K562 (cell line): ENCODE results near the gene RAB5A. TPM values are rescaled to one million over a fixed set of nuclear protein-coding genes. Genes with fewer than 3 reads are reported as not detected.

ENCODE experiments used
- CBX3 ChIP-seq, 2 experiments: IDR thresholded peaks; 1 replicate in 1 of 2; 2 replicates in 1 of 2; pipeline ENCODE4 v1.6.1; 2012; ENCODE audit warnings: inconsistent platforms in 2 of 2, low read length in 2 of 2, borderline replicate concordance in 1 of 2, control low read depth in 1 of 2
- CCNT2 ChIP-seq: IDR thresholded peaks from 2 replicates; pipeline ENCODE4 v1.6.1; 2011; ENCODE audit warnings: borderline replicate concordance, low read depth, mild to moderate bottlenecking, moderate library complexity, mixed read lengths, low read length; ENCODE audit not compliant: insufficient read length; ENCODE audit errors: extremely low read depth
- CLOCK ChIP-seq: fragments of 250-450 bp; sonication (Bioruptor Pico); IDR thresholded peaks from 2 replicates; pipeline ENCODE4 v1.4.0; 2020; ENCODE audit warnings: mild to moderate bottlenecking, moderate library complexity, borderline replicate concordance
- DEAF1 ChIP-seq: fragments of 450-650 bp; formaldehyde crosslinking; IDR thresholded peaks from 2 replicates; pipeline ENCODE4 v1.4.0; 2020; ENCODE audit warnings: mild to moderate bottlenecking, moderate library complexity
- DNMT1 ChIP-seq: fragments of 450-650 bp; IDR thresholded peaks from 2 replicates; pipeline ENCODE4 v1.6.1; 2016; ENCODE audit warnings: antibody characterized with exemption, mild to moderate bottlenecking
- EP400 ChIP-seq: fragments of 450-650 bp; IDR thresholded peaks from 2 replicates; pipeline ENCODE4 v1.6.1; 2017; ENCODE audit warnings: antibody characterized with exemption, mild to moderate bottlenecking, moderate library complexity
- GATAD2A ChIP-seq: fragments of 450-650 bp; IDR thresholded peaks from 2 replicates; pipeline ENCODE4 v1.6.1; 2017
- GTF2B ChIP-seq: IDR thresholded peaks from 2 replicates; pipeline ENCODE4 v1.6.1; 2011; ENCODE audit not compliant: insufficient read length; ENCODE audit errors: extremely low read depth
- HDGF ChIP-seq: fragments of 450-650 bp; IDR thresholded peaks from 2 replicates; pipeline ENCODE4 v1.6.1; 2016
- PRMT5 ChIP-seq: sonication (generic); formaldehyde crosslinking; IDR thresholded peaks from 2 replicates; pipeline ENCODE4 v1.5.0; 2020; ENCODE audit warnings: missing genetic modification reagents
- SPI1 ChIP-seq: IDR thresholded peaks from 2 replicates; pipeline ENCODE4 v1.6.1; 2011; ENCODE audit warnings: low read depth, low read length, control low read depth, borderline replicate concordance
- TSC22D4 ChIP-seq: fragments of 450-650 bp; IDR thresholded peaks from 2 replicates; pipeline ENCODE4 v1.6.1; 2016; ENCODE audit warnings: missing genetic modification characterization, missing biosample characterization, control low read depth
- U2AF1 ChIP-seq: fragments of 200-400 bp; formaldehyde crosslinking; optimal IDR thresholded peaks from 2 replicates; pipeline ENCODE3; 2017; ENCODE audit warnings: mild to moderate bottlenecking, low read depth, low read length, moderate library complexity
- VEZF1 ChIP-seq: fragments of 200-800 bp; sonication (Bioruptor generic); IDR thresholded peaks from 2 replicates; pipeline ENCODE4 v1.6.1; 2017; ENCODE audit warnings: missing genetic modification characterization, missing compliant biosample characterization
- ZBTB2 ChIP-seq: fragments of 450-650 bp; IDR thresholded peaks from 2 replicates; pipeline ENCODE4 v1.6.1; 2016; ENCODE audit warnings: antibody characterized with exemption
- ZC3H4 ChIP-seq: sonication (generic); formaldehyde crosslinking; IDR thresholded peaks from 2 replicates; pipeline ENCODE4 v1.9.0; 2021; ENCODE audit warnings: missing genetic modification reagents, borderline replicate concordance
- ZNF41 ChIP-seq: fragments of 250-450 bp; sonication (Bioruptor Pico); conservative IDR thresholded peaks from 2 replicates; pipeline ENCODE4 v1.4.0; 2020; ENCODE audit warnings: mild to moderate bottlenecking
- ZNF740 ChIP-seq, 3 experiments: fragments of 200-800 bp in 1 of 3; sonication (Bioruptor generic) in 1 of 3; sonication (generic) in 1 of 3; formaldehyde crosslinking in 1 of 3; IDR thresholded peaks; 2 replicates each; pipeline versions ENCODE4 v1.6.1 to v1.8.0; 2016 to 2022; ENCODE audit warnings: mild to moderate bottlenecking in 2 of 3, missing compliant biosample characterization in 2 of 3, missing genetic modification characterization in 2 of 3, missing genetic modification reagents in 1 of 3
- ZNF76 ChIP-seq: fragments of 250-450 bp; sonication (Bioruptor Pico); IDR thresholded peaks from 2 replicates; pipeline ENCODE4 v1.4.0; 2020; ENCODE audit warnings: mild to moderate bottlenecking, moderate library complexity, borderline replicate concordance
- polyA plus RNA-seq, 8 experiments: library from polyadenylated mRNA; depleted of rRNA in 4 of 8; stranded (reverse) in 5 of 8; unstranded in 3 of 8; fragments of >200 nt; fragmentation: Nextera tagmentation in 2 of 8; fragmentation: Illumina TruSeq in 1 of 8; extraction: Ambion mirVana in 2 of 8; extraction: Trizol in 1 of 8; gene quantifications; 2 replicates each; pipeline versions ENCODE4 v1.2.1 to v1.2.3, GENCODE V29; 2011 to 2014; ENCODE audit warnings: inconsistent platforms in 1 of 8, missing spikeins in 1 of 8
- total RNA-seq, 7 experiments: library from RNA; depleted of rRNA in 6 of 7; stranded (reverse); fragments of >200 nt in 6 of 7; fragmentation: Illumina TruSeq in 2 of 7; extraction: Trizol in 2 of 7; gene quantifications; 2 replicates each; pipeline versions ENCODE4 v1.2.1 to v1.2.3, GENCODE V29; 2011 to 2021; ENCODE audit warnings: low replicate concordance in 1 of 7

RAB5A gene
- total and polyA plus RNA-seq, 9 of the 15 experiments (the other 6 are each of a cell fraction or from before 2014, with no cell fraction given): 28.3 to 64.2 (median 49.0) TPM

GRCh38 chr3:19931180-19931692, 15.7 kb upstream of the RAB5A start (continued):
- no peak for TF ChIP-seq CLOCK (CRISPR knock-in tag)
- no peak for TF ChIP-seq CBX3 (IDR thresholded peaks at IDR 0.05; ENCODE audit: borderline replicate concordance in 1 of 2, low read length in 2 of 2)
- TF ChIP-seq ZNF76 (CRISPR knock-in tag): no peak
- no peak for TF ChIP-seq DEAF1 (CRISPR knock-in tag)
- TF ChIP-seq PRMT5 (CRISPR knock-in tag): no peak
- TF ChIP-seq GATAD2A: peak; percentile 48; the same call in 1 of the 2 replicates
- TF ChIP-seq ZC3H4 (CRISPR knock-in tag): no peak
- TF ChIP-seq SPI1: peak; percentile 77; the same call in 1 of the 2 replicates
- TF ChIP-seq CCNT2: peak; percentile 50
- TF ChIP-seq ZBTB2: no peak
- no peak for TF ChIP-seq ZNF41 (CRISPR knock-in tag)
- TF ChIP-seq VEZF1 (CRISPR knock-in tag): no peak
- no peak for TF ChIP-seq EP400
- TF ChIP-seq HDGF: no peak
- TF ChIP-seq ZNF740 (CRISPR knock-in tag; IDR thresholded peaks at IDR 0.05): no peak
- peak in 1 of 2 experiments; percentile 19; a peak in 1 of 4 replicates for TF ChIP-seq ZNF740 (tag; IDR thresholded peaks at IDR 0.05)
- TF ChIP-seq U2AF1: no peak
- TF ChIP-seq GTF2B: no peak
- TF ChIP-seq DNMT1: no peak
- no peak for TF ChIP-seq TSC22D4
